K562 (cell line): ENCODE data around the gene ATOH8. TPM values are rescaled to one million over a fixed set of nuclear protein-coding genes. Genes with fewer than 3 reads are reported as not detected.
"Not testable (repeated sequence)": the region's sequence is repeated elsewhere in the genome, so short reads cannot be mapped to it uniquely, and the experiment has no call there.

Experiments used
- ATAC-seq: fragments of 200-7000 bp; cut with Tn5 transposase; 3 replicates; pipeline ENCODE4 v1.9.1; 2020; ENCODE audit warnings: moderate library complexity
- BruUV-seq: library from RNA; stranded (reverse); fragments of 400-500 nt; replicated peaks from 2 replicates; lab custom pipeline; 2021; lab: Mats Ljungman, UMichigan
- CTCF ChIA-PET: fragments of 300-600 bp; formaldehyde crosslinking; extraction: SDS; loops from one replicate; lab custom pipeline; 2021; ENCODE audit warnings: low intra/inter-chr PET ratio; lab: Yijun Ruan, JAX
- POLR2A ChIA-PET: fragments of 300-600, 350-650 bp; sonication (Branson Sonifier 250); formaldehyde crosslinking; extraction: SDS; loops from one replicate; lab custom pipeline; 2021; ENCODE audit warnings: antibody characterized with exemption, inconsistent platforms; lab: Yijun Ruan, JAX
- DNase-seq, 4 experiments: peaks; one replicate each; pipeline versions ENCODE4 v3.0.0 to v3.0.0-alpha.2; 2011 to 2018; ENCODE audit warnings: low spot score in 3 of 4, mixed read lengths in 3 of 4; ENCODE audit errors: extremely low read depth in 1 of 4
- FAIRE-seq: peaks from 2 replicates; lab custom pipeline; 2011; peaks lifted over from hg19 to GRCh38; lab: Jason Lieb, UNC
- H2AFZ ChIP-seq: 2 replicates; pipeline ENCODE4 v1.6.0; 2011; ENCODE audit warnings: low read depth, low read length, control low read depth, inconsistent platforms
- H3K27ac ChIP-seq: fragments of 200-600 bp; 3 replicates; pipeline ENCODE4 v1.8.0; 2011; ENCODE audit warnings: low read depth, mild to moderate bottlenecking, control low read depth, inconsistent platforms, low read length, moderate library complexity, mixed read lengths; ENCODE audit errors: extremely low read depth
- H3K27me3 ChIP-seq, 2 experiments: fragments of 300-600 bp in 1 of 2; 2 replicates in 1 of 2; 3 replicates in 1 of 2; pipeline versions ENCODE4 v1.6.0 to v1.8.0; 2011; ENCODE audit warnings: inconsistent platforms in 2 of 2, low read length in 2 of 2, mild to moderate bottlenecking in 1 of 2, mixed read lengths in 1 of 2, moderate library complexity in 1 of 2; ENCODE audit not compliant: control insufficient read depth in 2 of 2, insufficient read depth in 2 of 2
- H3K36me3 ChIP-seq: fragments of 300-600 bp; 3 replicates; pipeline ENCODE4 v1.8.0; 2011; ENCODE audit warnings: mild to moderate bottlenecking, low read length, inconsistent platforms; ENCODE audit not compliant: control insufficient read depth, insufficient read depth
- H3K4me1 ChIP-seq, 2 experiments: fragments of 200-600 bp in 1 of 2; replicated peaks in 1 of 2; 2 replicates in 1 of 2; 3 replicates in 1 of 2; pipeline versions ENCODE4 v1.5.1 to v1.8.0; 2011; ENCODE audit warnings: inconsistent platforms in 2 of 2, low read length in 2 of 2, mild to moderate bottlenecking in 1 of 2, mixed read lengths in 1 of 2, moderate library complexity in 1 of 2; ENCODE audit not compliant: control insufficient read depth in 2 of 2, insufficient read depth in 2 of 2
- H3K4me2 ChIP-seq: 2 replicates; pipeline ENCODE4 v1.6.1; 2011; ENCODE audit warnings: low read length, control low read depth, inconsistent platforms, mixed read lengths; ENCODE audit not compliant: insufficient read depth
- H3K4me3 ChIP-seq: fragments of 200-600 bp; sonication (generic), shearing (Covaris generic); 2 replicates; pipeline ENCODE4 v1.5.1; 2016; ENCODE audit warnings: control low read depth, inconsistent platforms
- H3K79me2 ChIP-seq: fragments of 200-600 bp; 3 replicates; pipeline ENCODE4 v1.8.0; 2011; ENCODE audit warnings: low read length, inconsistent platforms; ENCODE audit not compliant: control insufficient read depth, insufficient read depth
- H3K9ac ChIP-seq, 2 experiments: 2 replicates each; pipeline versions ENCODE4 v1.6.0 to v1.6.1; 2011; ENCODE audit warnings: low read depth in 2 of 2, low read length in 2 of 2, control low read depth in 1 of 2, inconsistent platforms in 1 of 2, mild to moderate bottlenecking in 1 of 2, mixed read lengths in 1 of 2; ENCODE audit not compliant: insufficient read depth in 1 of 2
- H3K9me1 ChIP-seq: one replicate; pipeline ENCODE4 v1.6.0; 2011; ENCODE audit warnings: inconsistent platforms, mild to moderate bottlenecking, low read length, moderate library complexity; ENCODE audit not compliant: control insufficient read depth, insufficient read depth
- H3K9me3 ChIP-seq: replicated peaks from 2 replicates; pipeline ENCODE4 v1.5.1; 2011; ENCODE audit warnings: low read depth, low read length, inconsistent platforms; ENCODE audit not compliant: control insufficient read depth, insufficient read depth
- H4K20me1 ChIP-seq: replicated peaks from 2 replicates; pipeline ENCODE4 v1.6.1; 2011; ENCODE audit warnings: low read length, inconsistent platforms, mixed read lengths; ENCODE audit not compliant: control insufficient read depth, insufficient read depth
- BCL6 ChIP-seq: fragments of 250-450 bp; sonication (Bioruptor Pico); IDR thresholded peaks from 2 replicates; pipeline ENCODE4 v1.4.0; 2020
- BCOR ChIP-seq: fragments of 450-650 bp; IDR thresholded peaks from 2 replicates; pipeline ENCODE4 v1.6.1; 2016
- GTF2A2 ChIP-seq: IDR thresholded peaks from 2 replicates; pipeline ENCODE4 v1.6.1; 2016; ENCODE audit warnings: mild to moderate bottlenecking, missing genetic modification characterization, missing compliant biosample characterization
- HIVEP1 ChIP-seq: fragments of 250-450 bp; sonication (Bioruptor Pico); IDR thresholded peaks from 2 replicates; pipeline ENCODE4 v1.4.0; 2020; ENCODE audit warnings: mild to moderate bottlenecking
- JUND ChIP-seq, 2 experiments: IDR thresholded peaks; 2 replicates in 1 of 2; 3 replicates in 1 of 2; pipeline ENCODE4 v1.6.1; 2011; ENCODE audit warnings: borderline replicate concordance in 2 of 2, low read depth in 2 of 2, low read length in 2 of 2, improper control_type of control experiment in 1 of 2, missing biosample characterization in 1 of 2, missing genetic modification characterization in 1 of 2, missing genetic modification reagents in 1 of 2
- L3MBTL2 ChIP-seq: fragments of 450-650 bp; IDR thresholded peaks from 2 replicates; pipeline ENCODE4 v1.6.1; 2016; ENCODE audit warnings: mild to moderate bottlenecking, moderate library complexity
- POLR2H ChIP-seq: IDR thresholded peaks from 2 replicates; pipeline ENCODE4 v1.6.1; 2016; ENCODE audit warnings: missing genetic modification characterization, low read depth, mild to moderate bottlenecking, control low read depth, missing compliant biosample characterization, moderate library complexity
- SMAD4 ChIP-seq: fragments of 250-450 bp; sonication (Bioruptor Pico); conservative IDR thresholded peaks from 2 replicates; pipeline ENCODE4 v1.8.0; 2021; ENCODE audit warnings: inconsistent platforms, mild to moderate bottlenecking, moderate library complexity
- TOE1 ChIP-seq, 2 experiments: fragments of 450-650 bp in 1 of 2; sonication (generic) in 1 of 2; formaldehyde crosslinking in 1 of 2; IDR thresholded peaks; 2 replicates each; pipeline versions ENCODE4 v1.7.1 to v1.8.0; 2016 to 2022; ENCODE audit warnings: borderline replicate concordance in 2 of 2, mild to moderate bottlenecking in 2 of 2, antibody characterized with exemption in 1 of 2, inconsistent platforms in 1 of 2, low read depth in 1 of 2, missing genetic modification reagents in 1 of 2, moderate library complexity in 1 of 2
- TRIM24 ChIP-seq, 2 experiments: fragments of 450-650 bp; IDR thresholded peaks; 2 replicates each; pipeline ENCODE4 v1.6.1; 2016
- ZNF140 ChIP-seq: fragments of 250-450 bp; sonication (Bioruptor Pico); IDR thresholded peaks from 2 replicates; pipeline ENCODE4 v1.8.0; 2021; ENCODE audit warnings: moderate library complexity, mild to moderate bottlenecking, inconsistent platforms
- ZNF175 ChIP-seq: fragments of 200-800 bp; sonication (Bioruptor generic); IDR thresholded peaks from 2 replicates; pipeline ENCODE4 v1.6.1; 2016; ENCODE audit warnings: low read depth, mild to moderate bottlenecking, missing genetic modification characterization, missing compliant biosample characterization
- ZNF239 ChIP-seq: fragments of 250-450 bp; sonication (Bioruptor Pico); IDR thresholded peaks from 2 replicates; pipeline ENCODE4 v1.4.0; 2020; ENCODE audit warnings: mild to moderate bottlenecking
- ZNF76 ChIP-seq: fragments of 250-450 bp; sonication (Bioruptor Pico); IDR thresholded peaks from 2 replicates; pipeline ENCODE4 v1.4.0; 2020; ENCODE audit warnings: mild to moderate bottlenecking, moderate library complexity, borderline replicate concordance
- ZNF79 ChIP-seq: fragments of 250-450 bp; sonication (Bioruptor Pico); IDR thresholded peaks from 2 replicates; pipeline ENCODE4 v1.4.0; 2020; ENCODE audit warnings: low read depth, mild to moderate bottlenecking, moderate library complexity
- WGBS: fragments of 100-300 bp; shearing (Covaris generic); methylation state at CpG from one replicate; pipeline ENCODE4 v1.1.6; 2016; ENCODE audit warnings: low coverage, mixed read lengths; ENCODE audit not compliant: insufficient coverage; ENCODE audit errors: missing lambda C conversion rate; 5-methylcytosine and 5-hydroxymethylcytosine counted together
- in situ Hi-C: fragments of 300-500 bp; cut with MboI; formaldehyde crosslinking; loops from 4 replicates; pipeline ENCODE4 v1.15.0; 2018; ENCODE audit warnings: inconsistent platforms, mixed read lengths
- intact Hi-C: fragments of 100-400 bp; cut with micrococcal nuclease; formaldehyde crosslinking; loops from 2 replicates; pipeline ENCODE4 v1.14.2; 2022
- polyA plus RNA-seq, 8 experiments: library from polyadenylated mRNA; depleted of rRNA in 4 of 8; stranded (reverse) in 5 of 8; unstranded in 3 of 8; fragments of >200 nt; fragmentation: Nextera tagmentation in 2 of 8; fragmentation: Illumina TruSeq in 1 of 8; extraction: Ambion mirVana in 2 of 8; extraction: Trizol in 1 of 8; gene quantifications; 2 replicates each; pipeline versions ENCODE4 v1.2.1 to v1.2.3, GENCODE V29; 2011 to 2014; ENCODE audit warnings: inconsistent platforms in 1 of 8, missing spikeins in 1 of 8
- total RNA-seq, 7 experiments: library from RNA; depleted of rRNA in 6 of 7; stranded (reverse); fragments of >200 nt in 6 of 7; fragmentation: Illumina TruSeq in 2 of 7; extraction: Trizol in 2 of 7; gene quantifications; 2 replicates each; pipeline versions ENCODE4 v1.2.1 to v1.2.3, GENCODE V29; 2011 to 2021; ENCODE audit warnings: low replicate concordance in 1 of 7
- TF ChIP-seq, protein P1 (sequence below), 2 experiments: fragments of 450-650 bp in 1 of 2; sonication (generic) in 1 of 2; formaldehyde crosslinking in 1 of 2; IDR thresholded peaks in 1 of 2; conservative IDR thresholded peaks in 1 of 2; 2 replicates each; pipeline versions ENCODE4 v1.6.1 to v1.8.1; 2016 to 2023; ENCODE audit warnings: mild to moderate bottlenecking in 2 of 2, moderate library complexity in 2 of 2, inconsistent platforms in 1 of 2, missing genetic modification reagents in 1 of 2
- TF ChIP-seq, protein P2 (sequence below): sonication (generic); formaldehyde crosslinking; IDR thresholded peaks from 2 replicates; pipeline ENCODE4 v1.4.0; 2020; ENCODE audit warnings: mild to moderate bottlenecking, missing genetic modification reagents

The ATOH8 gene
- total and polyA plus RNA-seq, 9 of the 15 experiments (the other 6 are each of a cell fraction or from before 2014, with no cell fraction given) = not detected

DNA sequence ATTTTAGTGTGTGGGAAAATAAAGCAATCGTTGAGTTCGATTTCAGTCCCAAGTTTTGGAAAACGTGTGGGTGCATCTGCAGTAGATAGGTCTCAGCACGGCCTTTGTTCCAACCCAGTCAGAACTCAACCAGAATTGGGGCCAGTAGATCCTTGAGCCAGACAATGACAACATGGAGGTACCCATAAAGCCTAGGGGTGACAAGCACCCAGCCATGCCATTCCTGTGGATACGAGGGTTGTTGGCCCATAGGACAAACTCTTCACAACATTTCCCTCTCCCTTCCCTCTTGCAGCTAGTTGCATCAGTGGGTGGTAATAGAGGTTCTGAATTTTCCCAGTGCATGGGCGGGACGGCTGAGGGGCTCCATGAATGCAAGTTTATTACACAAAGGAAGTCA, 74.9 kb downstream of the ATOH8 start (continued):
- TF ChIP-seq TOE1 (IDR thresholded peaks at IDR 0.05; ENCODE audit: borderline replicate concordance) (no peak), TOE1 (CRISPR knock-in tag; IDR thresholded peaks at IDR 0.05; ENCODE audit: borderline replicate concordance, low read depth) (no peak), L3MBTL2 (peak; percentile 67), POLR2H (peak; percentile 50; the same call in 1 of the 2 replicates), JUND (IDR thresholded peaks at IDR 0.05; ENCODE audit: borderline replicate concordance, low read depth, low read length) (peak; percentile 45), JUND (tag; IDR thresholded peaks at IDR 0.05; ENCODE audit: borderline replicate concordance, low read depth, low read length) (no peak), ZNF239 (peak; percentile 70), SMAD4 (CRISPR knock-in tag) (peak; percentile 86; the same call in 1 of the 2 replicates), BCL6 (CRISPR knock-in tag) (peak; percentile 71; the same call in 1 of the 2 replicates), ZNF79 (CRISPR knock-in tag) (peak; percentile 68; the same call in 1 of the 2 replicates), HIVEP1 (peak; percentile 71; the same call in 1 of the 2 replicates), BCOR (no peak), ZNF140 (CRISPR knock-in tag) (0 out of 2 replicates have a peak, but pooled peaks have one; percentile 38), ZNF76 (CRISPR knock-in tag) (peak; percentile 59), GTF2A2 (peak; percentile 47; the same call in 1 of the 2 replicates), ZNF175 (CRISPR knock-in tag) (peak; percentile 95), TRIM24 (IDR thresholded peaks at IDR 0.05) (peak; percentile 85 to 93; a peak in 3 of 4 replicates)
- TF ChIP-seq, protein P1, sequence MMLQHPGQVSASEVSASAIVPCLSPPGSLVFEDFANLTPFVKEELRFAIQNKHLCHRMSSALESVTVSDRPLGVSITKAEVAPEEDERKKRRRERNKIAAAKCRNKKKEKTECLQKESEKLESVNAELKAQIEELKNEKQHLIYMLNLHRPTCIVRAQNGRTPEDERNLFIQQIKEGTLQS (IDR thresholded peaks at IDR 0.05) = peak; percentile 67; the same call in 1 of the 2 replicates
- TF ChIP-seq, protein P1 (CRISPR knock-in tag; conservative IDR thresholded peaks at IDR 0.05) = no peak
- TF ChIP-seq, protein P2, sequence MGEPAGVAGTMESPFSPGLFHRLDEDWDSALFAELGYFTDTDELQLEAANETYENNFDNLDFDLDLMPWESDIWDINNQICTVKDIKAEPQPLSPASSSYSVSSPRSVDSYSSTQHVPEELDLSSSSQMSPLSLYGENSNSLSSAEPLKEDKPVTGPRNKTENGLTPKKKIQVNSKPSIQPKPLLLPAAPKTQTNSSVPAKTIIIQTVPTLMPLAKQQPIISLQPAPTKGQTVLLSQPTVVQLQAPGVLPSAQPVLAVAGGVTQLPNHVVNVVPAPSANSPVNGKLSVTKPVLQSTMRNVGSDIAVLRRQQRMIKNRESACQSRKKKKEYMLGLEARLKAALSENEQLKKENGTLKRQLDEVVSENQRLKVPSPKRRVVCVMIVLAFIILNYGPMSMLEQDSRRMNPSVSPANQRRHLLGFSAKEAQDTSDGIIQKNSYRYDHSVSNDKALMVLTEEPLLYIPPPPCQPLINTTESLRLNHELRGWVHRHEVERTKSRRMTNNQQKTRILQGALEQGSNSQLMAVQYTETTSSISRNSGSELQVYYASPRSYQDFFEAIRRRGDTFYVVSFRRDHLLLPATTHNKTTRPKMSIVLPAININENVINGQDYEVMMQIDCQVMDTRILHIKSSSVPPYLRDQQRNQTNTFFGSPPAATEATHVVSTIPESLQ (CRISPR knock-in tag) = no peak

DNA sequence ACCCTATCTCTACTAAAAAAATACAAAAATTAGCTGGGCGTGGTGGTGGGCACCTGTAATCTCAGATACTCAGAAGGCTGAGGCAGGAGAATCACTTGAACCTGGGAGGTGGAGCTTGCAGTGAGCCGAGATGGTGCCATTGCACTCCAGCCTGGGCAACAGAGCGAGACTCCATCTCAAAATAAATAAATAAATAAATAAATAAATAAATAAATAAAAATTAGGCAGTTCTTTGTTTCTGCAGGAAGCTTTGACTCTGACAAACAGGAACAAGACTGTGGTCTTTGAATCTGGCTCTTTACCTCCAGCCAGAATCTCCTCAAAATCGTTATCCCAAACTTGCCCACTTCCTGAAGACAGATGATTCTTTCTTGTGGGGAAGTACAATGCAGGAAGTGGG, 75.6 kb downstream of the ATOH8 start:
- not testable (repeated sequence) for H3K79me2 ChIP-seq, H2AFZ ChIP-seq, H3K4me3 ChIP-seq, H3K9me3 ChIP-seq, H3K27me3 ChIP-seq, FAIRE-seq, H3K9me1 ChIP-seq, H3K27ac ChIP-seq, BruUV-seq, DNase-seq, H3K4me1 ChIP-seq, ATAC-seq, H3K36me3 ChIP-seq, H3K9ac ChIP-seq, H3K4me2 ChIP-seq, H4K20me1 ChIP-seq
- intact Hi-C loops (loop anchor here (5.0 to 10.0 kb wide), 4 partner anchors 58 to 538 kb away; partner anchors contain the start of gene ST3GAL5), in situ Hi-C loops (loop anchor here (5.0 to 10.0 kb wide), 2 partner anchors 248 to 545 kb away; no protein-coding TSS in a partner anchor)
- ChIA-PET POLR2A (interaction anchor here (1.5 kb wide), 1 partner anchor 250 kb away, joined by 5 read pairs; no protein-coding TSS in a partner anchor), CTCF (interaction anchor here (0.7 to 7.8 kb wide), 2 partner anchors 250 to 622 kb away, joined by 3 to 129 read pairs; no protein-coding TSS in a partner anchor)
- 49% methylated on average over 4 of the region's 4 CpGs for WGBS
